ENCODE data around the gene LYST. TPM values are rescaled to one million over a fixed set of nuclear protein-coding genes. Genes with fewer than 3 reads are reported as not detected.

Gene LYST
- total RNA-seq, 1 experiment from 2014 or later: 5.4 TPM

DNA sequence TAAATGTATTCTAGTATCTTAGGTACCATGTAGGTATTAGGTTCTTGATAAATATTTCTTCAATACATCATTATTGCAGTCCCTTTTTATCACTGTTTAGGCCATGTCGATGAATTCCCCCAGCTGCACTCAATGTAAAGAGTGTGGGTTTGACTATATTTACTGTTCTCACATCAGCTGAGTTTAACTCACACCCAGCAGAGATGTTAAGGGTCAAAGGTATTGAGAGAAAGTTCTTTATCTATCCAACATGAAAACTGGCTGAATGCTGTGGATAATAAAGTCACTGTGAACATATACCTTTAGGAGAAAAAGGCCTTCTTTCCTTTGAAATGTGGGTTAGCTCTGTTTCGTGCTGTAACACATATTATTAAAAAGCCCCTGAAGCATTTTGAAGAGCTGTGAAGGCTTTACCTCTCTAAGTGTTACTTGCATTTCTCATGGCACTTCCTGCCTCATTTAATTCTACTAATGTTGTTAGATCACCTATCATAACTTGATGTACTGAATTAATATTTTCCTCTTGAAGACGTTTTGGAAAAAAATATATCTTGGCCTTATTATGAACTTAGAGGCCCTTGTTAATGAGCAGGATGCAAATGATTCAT lies 19.1 kb upstream of the LYST start:
- DNase-seq (ENCODE audit: low read depth): no peak

DNA sequence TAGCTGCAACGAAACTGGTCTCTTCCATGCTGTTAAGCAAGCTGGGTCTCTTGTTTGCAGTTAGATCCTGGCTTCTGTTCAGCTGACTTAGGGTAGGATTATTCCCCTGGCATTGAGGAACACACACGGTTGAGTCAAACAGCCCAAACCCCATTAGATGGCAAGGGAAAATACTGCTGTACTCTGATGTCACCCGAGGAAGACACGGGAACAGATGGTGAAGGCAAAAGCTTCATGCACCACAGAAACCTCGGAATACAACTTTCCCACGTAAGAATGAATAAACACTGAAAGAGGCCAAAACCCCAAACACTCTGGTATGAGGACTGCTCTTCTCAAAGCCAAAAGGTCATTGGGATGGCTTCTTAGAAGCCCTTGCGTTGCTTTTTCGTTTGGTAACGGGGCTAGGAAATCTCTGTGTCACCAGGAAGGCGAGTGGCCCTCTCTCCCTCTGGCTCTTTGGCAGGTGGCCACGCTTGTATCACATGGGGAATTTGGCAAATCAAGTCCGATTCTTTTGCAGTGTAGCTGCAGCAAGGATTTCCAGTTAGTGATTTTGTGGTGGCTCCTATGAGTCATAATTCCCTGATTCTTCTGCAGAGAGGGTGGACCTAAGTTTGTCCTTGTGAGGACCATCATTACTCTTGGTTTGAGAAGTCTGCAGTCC lies 16.7 kb upstream of the LYST start:
- peak; percentile 92 for DNase-seq (ENCODE audit: low read depth)

DNA sequence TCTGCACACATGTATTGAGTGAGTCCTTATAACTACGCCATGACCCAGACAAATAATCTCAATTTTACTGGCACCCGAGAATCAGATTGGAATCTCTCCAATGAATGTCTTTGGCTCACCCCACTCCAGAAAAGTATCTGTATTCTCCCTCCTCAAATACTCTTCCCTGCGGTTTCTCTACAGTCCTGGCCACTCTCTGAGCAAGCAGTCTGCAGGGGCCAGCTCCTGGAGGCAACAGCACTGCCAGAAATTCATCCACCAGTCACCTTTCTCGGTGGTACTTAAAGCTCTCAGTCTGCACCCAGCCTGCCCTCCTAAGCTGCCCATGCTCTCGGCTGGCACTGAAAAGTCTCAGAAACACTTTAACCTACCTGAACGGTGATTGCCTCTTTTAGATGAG lies 16.1 kb upstream of the LYST start:
- DNase-seq (ENCODE audit: low read depth): no peak

DNA sequence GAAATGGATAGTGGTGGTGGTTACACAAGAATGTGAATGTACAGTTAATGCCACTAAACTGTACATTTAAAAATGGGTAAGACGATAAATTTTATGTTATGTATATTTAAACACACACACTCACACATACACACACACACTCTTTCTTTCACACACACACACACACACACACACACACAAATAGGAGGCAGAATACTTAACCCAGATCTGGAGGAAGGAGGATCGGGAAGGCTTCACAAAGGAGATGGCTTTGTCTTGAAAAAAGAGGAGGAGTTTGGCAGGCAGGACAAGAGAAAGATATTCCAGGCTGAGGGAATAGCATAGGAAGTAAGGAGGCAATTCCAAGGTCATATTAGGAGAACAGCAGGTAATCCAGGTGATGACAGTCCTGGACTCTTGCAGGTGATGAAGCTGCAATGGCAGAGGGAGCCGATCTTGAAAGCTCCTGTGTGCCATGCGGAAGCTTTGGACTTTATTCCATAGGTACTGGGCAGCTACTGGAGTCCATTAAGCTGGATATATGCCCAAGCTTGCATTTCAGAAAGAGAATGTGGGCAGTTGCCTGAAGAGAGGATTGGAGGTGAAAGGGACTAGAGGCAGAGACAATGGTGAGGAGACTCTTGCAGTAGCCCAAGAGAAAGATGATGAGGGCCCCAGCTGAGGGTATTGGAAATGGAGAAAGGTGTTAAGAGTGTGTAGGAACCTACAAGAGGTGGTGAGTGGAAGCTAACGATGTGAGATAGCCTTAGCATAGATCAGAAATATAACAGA lies 15.4 kb upstream of the LYST start:
- no peak for DNase-seq (ENCODE audit: low read depth)

DNA sequence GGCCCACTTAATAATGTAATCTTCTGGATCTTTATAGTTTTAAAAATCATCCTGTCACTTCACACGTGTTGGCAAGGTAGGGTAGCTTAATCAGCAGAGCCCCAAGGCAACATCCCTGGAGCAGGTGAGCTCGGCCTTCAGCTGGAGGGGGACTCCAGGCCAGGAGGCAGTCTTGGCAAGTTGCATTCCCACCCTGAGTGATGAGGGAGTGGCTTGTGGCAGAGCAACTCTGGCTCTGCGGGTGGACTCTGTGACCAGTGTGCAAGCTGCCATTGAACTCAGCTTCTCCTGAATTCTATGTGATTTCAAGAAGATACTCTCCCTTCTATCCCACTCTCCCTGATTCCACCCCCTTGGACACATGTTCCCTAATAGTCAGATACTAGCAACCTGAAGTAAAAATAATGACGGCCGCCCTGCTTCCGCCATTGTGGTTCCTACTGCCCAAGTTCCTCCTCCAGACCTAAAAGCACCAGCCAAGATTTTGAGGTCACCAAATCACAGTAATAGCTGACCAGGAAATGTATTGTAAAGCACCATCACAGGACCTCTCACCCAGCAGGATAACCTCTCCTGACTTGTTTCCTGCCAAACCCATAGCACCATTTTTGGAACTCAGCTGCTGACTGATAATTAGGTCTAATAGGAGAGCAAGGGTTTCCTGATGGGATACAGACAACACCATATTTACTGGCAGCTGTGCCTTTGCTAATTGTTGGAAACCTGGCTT lies 11.5 kb upstream of the LYST start:
- DNase-seq (ENCODE audit: low read depth): no peak

DNA sequence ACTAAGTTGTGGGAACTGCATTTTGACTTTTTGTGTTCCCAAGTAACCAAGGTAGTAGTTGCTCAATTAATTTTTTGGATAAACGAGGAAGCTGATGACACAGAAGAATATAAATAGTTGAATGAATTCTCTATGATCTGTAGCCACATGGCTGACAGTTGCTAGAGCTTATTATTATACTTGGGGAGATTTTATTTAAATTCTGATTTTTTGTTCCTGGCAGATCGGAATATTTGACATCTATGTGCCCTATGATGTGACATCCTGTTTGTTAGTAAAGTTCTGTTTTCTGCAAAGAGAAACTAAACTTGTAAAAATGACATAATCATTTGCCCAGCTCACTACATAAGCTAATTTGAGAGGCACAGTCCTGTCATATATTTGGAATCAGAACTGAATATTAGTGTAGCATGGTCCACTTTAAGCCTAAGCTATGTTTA lies 9.7 kb upstream of the LYST start:
- DNase-seq (ENCODE audit: low read depth): no peak

DNA sequence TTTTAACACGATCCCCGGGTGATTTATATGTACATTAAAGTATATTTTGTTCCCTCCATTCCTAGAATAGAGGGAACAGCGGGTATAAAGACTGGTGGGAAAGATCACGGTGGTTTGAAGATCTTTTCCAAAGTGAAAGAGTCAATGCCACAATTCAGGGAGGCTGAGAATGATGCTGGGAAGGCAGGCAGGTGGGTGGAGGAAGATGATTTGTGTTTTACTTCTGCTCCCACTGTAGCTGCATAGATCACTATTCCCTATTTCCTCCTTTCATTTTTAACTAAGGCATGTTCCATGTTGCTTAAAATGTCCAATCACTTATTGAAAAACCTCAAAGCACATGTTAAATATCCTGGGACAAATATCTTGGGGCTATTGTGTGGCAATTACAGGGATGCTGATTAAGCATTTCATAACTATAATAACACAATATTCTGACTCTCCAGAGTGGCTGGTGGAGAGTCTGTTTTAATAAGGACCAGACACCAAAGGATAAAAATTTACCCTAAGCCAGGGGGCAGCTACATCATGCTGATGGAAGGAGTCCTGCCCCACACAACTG lies 8.4 kb upstream of the LYST start:
- DNase-seq (ENCODE audit: low read depth): no peak

DNA sequence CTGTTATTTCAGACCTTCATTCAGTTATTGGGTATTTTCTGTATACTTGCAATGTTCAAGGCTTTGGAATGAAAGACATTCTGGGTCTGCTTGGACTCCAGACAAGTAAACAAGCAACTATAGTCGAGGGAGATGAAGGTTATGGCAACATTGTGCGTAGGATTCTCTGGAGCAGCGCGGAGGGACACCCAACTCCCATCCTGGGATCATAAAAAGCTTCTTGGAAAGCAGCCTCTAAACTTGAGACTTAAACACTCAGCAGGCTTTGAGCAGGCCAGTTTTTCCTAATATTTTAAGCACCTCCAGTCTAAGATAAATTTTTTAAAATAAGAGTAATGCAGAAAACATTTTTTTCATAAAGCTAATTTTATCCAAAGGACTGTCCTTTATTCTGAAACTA lies 7.6 kb upstream of the LYST start:
- DNase-seq (ENCODE audit: low read depth): no peak

DNA sequence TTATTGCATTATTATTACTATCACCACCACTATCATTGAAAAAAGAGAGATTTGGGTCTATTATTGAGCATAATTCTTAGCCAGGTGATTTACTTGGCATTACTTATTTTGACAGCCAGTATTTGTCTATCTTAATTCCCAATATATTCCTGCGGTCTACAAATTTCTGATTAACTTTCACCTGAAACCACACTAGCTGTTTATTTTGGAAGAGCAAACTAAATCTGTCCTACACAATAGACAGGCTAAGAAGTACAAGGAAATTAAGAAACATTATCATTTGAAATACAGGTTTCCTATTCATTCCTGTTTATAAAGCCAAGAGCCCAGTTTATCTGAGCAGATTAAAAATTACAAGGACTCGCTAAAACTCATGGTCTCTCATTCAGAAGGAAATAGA lies 6.9 kb upstream of the LYST start:
- no peak for DNase-seq (ENCODE audit: low read depth)

DNA sequence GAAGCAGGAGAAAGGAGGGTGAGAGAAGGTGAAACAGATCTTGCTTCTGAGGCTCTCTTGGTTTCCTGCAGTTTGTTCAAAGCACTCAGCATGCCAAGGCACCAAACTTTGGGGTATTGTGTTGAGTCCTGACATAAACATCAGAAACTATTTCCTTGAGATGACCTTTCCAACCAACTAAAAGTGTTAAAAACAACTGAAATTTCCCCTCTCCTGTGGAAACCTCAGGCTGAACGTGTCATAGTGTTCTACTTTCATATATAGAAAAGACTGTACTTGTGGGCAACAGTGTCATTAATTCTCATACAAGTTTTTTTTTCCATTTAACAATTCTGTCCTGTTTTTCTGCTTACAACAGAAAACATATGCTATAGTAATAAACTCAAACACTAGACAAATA lies 6.3 kb upstream of the LYST start:
- DNase-seq (ENCODE audit: low read depth): no peak

DNA sequence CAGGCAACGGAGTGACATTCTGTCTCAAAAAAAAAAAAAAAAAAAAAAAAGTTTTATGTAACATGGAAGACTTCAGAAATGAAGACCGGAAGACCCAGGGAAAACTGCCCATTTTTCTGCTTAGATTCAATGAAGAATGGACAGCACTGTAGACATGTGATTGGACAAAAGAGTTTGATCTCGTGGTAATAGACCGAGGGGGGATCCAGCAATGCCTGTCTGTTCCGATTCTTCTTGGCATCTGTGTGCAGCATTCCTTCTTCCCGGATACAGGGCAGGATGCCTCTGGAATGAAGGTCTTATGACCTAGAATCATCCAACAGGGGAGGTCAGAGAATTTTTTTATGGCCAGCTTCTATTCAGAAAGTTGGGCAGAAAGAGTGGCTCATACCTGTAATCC lies 5.6 kb upstream of the LYST start:
- DNase-seq (ENCODE audit: low read depth): no peak

DNA sequence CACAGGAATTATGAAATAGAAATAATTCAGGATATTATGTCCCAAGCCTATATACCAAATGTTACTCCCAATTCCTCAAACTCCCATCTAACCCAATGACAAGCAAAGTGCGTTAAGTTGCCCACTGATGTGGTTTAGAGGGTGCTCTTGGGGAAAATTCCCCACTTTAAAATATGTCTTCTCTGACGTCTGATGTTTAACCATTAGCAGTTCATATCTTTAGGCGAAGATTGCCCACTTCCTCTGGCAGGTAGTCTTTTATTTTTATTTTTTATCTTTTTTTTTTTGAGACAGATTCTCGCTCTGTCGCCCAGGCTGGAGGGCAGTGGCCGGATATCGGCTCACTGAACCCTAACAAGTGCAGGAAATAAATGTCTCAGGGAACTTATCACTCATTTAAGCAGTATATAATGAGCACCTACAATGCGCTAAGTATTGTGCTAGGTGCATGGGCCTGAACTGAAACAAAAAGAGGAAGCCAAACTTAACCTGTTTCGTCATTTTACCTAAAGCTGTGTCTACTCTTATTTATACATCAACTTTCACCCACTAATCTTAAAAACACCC lies 1.3 kb upstream of the LYST start:
- no peak for DNase-seq (ENCODE audit: low read depth)

DNA sequence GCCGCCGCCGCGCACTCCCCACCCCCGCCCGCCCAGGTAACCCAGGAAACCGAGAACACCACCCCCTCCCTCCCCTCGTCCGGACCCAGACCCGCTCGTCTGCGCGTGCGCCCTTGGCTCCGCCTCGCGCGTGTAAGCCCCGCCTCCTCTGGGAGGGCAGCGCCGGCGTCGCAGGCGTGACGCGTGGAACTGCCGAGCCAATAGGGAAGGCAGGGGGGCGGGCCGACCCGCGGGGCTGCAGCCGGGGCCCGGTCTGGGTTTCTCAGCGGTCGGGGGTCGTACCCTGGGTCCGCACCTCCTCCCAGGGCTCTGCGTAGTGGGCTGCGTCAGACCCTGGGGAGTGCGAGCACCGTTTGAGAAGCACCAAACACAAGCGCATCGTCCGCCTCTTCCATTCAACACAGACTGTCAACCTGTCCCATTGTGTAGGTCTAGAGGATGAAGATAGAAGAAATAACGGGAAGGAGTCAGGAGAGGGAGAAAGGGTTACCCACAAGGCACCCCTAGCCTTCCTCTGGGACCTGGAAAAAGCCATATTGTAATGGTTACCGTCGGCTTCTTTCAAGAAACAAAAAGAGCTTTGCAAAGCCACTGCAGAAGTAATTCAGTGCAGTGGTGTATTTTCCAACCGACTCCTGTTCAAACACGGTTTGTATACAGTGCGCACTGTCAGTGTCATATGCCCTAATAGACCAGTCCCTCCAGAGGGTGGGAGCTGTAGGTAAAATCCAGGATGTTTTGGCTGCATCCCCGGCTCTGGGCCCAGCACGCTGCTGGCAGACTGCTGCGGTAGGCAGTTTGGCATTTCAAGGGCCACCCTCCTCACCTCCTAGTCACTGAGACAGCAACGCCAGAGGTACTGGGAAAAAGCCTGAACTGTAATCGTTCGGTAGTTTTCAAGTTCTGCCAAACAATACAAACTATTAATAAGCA lies 473 bp upstream of the LYST start:
- DNase-seq (ENCODE audit: low read depth): peak; percentile 87

DNA sequence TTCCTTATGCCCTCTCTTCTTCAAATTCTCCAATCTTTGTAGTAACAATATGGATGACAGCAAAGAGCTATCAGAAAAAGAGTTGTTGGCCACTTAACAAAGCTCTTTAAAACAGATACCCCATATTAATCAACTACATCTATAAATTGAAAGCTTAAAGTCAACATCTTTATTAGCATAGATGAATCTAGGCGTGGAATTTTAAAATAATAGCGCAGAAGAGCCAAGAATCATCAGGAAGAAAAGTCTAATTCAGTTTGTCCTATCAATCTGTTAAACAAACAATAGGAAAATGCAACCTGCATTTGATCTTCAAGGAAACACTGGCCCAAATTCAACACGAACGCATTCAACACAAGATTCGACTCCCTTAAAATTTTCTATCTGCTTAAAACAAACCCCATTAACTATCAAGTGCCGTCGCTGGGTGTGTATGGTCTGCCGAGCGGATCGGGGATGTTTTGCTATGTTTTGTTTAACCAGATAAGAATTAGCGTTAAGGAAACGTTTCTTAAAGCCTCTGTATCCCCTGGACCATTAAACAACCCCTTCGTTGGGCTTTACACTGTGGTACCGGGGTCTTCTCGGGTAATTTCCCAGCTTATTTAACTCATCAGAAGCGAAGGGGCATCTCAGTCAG lies 1.0 kb downstream of the LYST start:
- DNase-seq (ENCODE audit: low read depth): no peak

DNA sequence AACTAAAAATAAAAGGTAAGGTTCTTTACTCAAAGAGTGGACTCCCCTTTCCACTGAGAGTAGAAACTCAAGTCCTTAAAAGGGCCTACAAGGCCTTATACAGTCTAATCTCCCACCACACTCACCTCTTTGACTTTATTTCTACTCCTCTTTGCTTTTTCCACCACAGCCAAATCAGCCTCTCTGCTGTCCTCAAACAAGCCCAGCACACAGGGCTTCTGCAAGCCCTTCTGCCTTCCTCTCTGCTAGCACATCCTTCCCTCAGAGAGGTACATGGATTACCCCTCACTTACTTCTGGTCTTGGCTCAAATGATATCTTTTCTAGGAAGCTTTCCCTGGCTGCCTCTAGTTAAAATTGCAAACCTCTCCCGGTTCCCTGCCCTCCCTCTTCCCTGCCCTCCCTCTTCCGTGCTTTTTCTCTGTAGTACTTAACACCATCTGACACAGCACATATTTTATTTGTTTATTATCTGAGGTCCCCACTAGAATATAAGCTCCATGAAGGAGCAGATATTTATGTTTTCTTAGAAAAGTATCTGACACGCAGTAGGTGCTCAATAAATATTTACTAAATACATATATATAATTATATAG lies 1.7 kb downstream of the LYST start:
- DNase-seq (ENCODE audit: low read depth): no peak

DNA sequence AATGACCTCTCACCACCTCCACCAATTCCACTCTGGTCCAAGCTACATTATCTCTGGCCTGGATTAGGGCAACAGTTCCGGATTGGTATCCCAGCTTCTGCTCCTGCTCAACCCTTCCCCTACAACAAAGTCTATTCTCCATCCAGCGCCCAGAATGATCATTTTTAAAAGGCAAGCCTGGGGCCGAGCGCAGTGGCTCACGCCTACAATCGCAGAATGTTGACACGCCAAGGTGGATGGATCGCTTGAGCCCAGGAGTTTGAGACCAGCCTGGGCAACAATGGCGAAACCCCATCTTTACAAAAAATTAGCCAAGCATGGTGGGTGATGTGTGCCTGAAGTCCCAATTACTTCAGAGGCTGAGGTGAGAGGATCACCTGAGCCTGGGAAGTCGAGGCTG lies 2.2 kb downstream of the LYST start:
- DNase-seq (ENCODE audit: low read depth): no peak

DNA sequence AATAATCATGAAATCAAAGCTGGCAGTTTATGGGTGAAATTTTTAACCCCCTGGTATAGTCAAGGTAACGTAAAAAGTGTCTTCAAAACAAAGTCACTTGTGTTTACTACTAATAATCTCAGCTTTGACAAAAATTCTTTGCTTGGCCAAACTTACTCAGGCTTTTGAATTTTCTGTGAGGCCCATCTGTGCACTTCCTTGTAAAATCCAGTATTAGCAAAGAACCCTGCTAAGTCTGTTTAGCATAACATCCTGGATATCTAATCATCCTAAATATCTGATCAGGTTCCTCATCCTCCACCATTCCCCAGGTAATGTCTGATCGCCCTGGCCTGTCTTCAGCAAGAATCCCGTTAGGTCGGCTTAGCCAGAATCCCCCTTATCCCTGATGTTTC lies 3.0 kb downstream of the LYST start:
- no peak for DNase-seq (ENCODE audit: low read depth)

DNA sequence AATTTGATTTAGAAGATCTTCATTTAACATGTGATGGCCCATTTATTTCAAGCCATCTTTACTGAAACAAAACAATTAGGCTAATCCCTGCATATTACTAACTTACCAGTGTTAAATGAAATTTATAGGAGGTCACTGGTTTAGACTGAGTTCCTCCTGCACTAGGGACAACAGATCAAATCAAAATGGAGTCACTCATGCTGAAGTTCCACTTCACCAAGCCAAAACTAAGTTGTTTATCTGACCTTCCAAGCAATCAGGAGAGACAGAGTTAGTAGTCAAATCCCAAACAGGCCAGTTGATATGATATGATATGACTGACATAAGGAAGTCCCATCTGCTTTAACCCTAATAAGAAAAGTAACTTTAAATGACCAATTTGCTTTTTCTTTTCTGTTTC lies 4.8 kb downstream of the LYST start:
- DNase-seq (ENCODE audit: low read depth): no peak

DNA sequence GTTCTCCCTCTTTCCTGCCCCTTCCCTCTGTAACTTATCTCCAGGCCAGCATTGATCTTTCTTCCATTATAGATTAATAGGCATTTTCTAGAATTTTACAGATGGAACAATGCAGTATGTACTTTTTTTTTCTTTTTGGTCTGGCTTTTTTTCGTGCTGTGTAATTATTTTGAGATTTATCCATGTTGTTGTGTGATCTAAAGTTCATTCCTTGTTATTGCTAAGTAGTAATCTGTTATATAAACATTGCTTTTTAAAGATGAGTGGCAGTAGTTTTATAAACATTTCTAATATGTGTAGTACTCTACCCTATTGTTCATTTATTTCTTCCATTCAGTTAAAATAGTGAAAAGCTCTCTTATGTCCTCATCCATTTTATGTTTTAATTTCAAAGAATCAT lies 5.9 kb downstream of the LYST start:
- no peak for DNase-seq (ENCODE audit: low read depth)
